MG63 (cell line): ENCODE data around the gene KSR2. TPM values are rescaled to one million over a fixed set of nuclear protein-coding genes. Genes with fewer than 3 reads are reported as not detected.
A peak's percentile ranks its signal among the peaks of the same experiment; 100 is the strongest.

Experiments used
- DNase-seq: peaks from one replicate; pipeline ENCODE4 v3.0.0-alpha.2; 2020
- H3K27me3 ChIP-seq: fragments of 250-450 bp; sonication (Bioruptor Pico); 2 replicates; pipeline ENCODE4 v1.5.1; 2020; ENCODE audit warnings: mild to moderate bottlenecking, moderate library complexity
- H3K36me3 ChIP-seq: fragments of 250-450 bp; sonication (Bioruptor Pico); 2 replicates; pipeline ENCODE4 v1.5.1; 2020; ENCODE audit warnings: mild to moderate bottlenecking, moderate library complexity
- H3K4me3 ChIP-seq: fragments of 250-450 bp; sonication (Bioruptor Pico); 2 replicates; pipeline ENCODE4 v1.5.1; 2020; ENCODE audit warnings: mild to moderate bottlenecking, moderate library complexity
- H3K9me3 ChIP-seq: fragments of 250-450 bp; sonication (Bioruptor Pico); 2 replicates; pipeline ENCODE4 v1.5.1; 2020; ENCODE audit warnings: mild to moderate bottlenecking, moderate library complexity
- total RNA-seq: library from RNA; depleted of rRNA; stranded (reverse); fragments of >200 nt; shearing (Covaris generic); gene quantifications from 2 replicates; pipeline ENCODE4 v1.2.3, GENCODE V29; 2014; ENCODE audit warnings: low replicate concordance

Gene KSR2
- total RNA-seq, 1 experiment from 2014 or later = not detected

- H3K36me3 ChIP-seq = no peaks in the 10 kb centered on the region
- DNase-seq = no peak
- H3K27me3 ChIP-seq = no peaks in the 10 kb centered on the region; the same call in 1 of the 2 replicates
- no peak overlapping the region for H3K4me3 ChIP-seq
- H3K9me3 ChIP-seq = no peaks in the 10 kb centered on the region
Observed at GRCh38 chr12:117718559-117718958, 250.2 kb downstream of the KSR2 start.

- no peak overlapping the region for H3K4me3 ChIP-seq
- H3K9me3 ChIP-seq = no peaks in the 10 kb centered on the region
- H3K27me3 ChIP-seq = no peaks in the 10 kb centered on the region; the same call in 1 of the 2 replicates
- no peak for DNase-seq
- H3K36me3 ChIP-seq = no peaks in the 10 kb centered on the region
Observed at GRCh38 chr12:117718141-117718540, 250.6 kb downstream of the KSR2 start.

GRCh38 chr12:117714203-117714602 lies 254.6 kb downstream of the KSR2 start:
- DNase-seq = no peak
- H3K4me3 ChIP-seq = no peak overlapping the region
- H3K36me3 ChIP-seq = no peaks in the 10 kb centered on the region
- no peaks in the 10 kb centered on the region for H3K9me3 ChIP-seq
- H3K27me3 ChIP-seq = no peaks in the 10 kb centered on the region

GRCh38 chr12:117710121-117710520 lies 258.7 kb downstream of the KSR2 start:
- no peaks in the 10 kb centered on the region for H3K36me3 ChIP-seq
- H3K9me3 ChIP-seq = no peaks in the 10 kb centered on the region
- DNase-seq = no peak
- no peaks in the 10 kb centered on the region for H3K27me3 ChIP-seq
- H3K4me3 ChIP-seq = no peak overlapping the region

- Histone ChIP-seq H3K4me3 (no peak overlapping the region), H3K36me3 (no peaks in the 10 kb centered on the region), H3K27me3 (no peaks in the 10 kb centered on the region), H3K9me3 (no peaks in the 10 kb centered on the region)
- DNase-seq = no peak
Observed at GRCh38 chr12:117707861-117708260, 260.9 kb downstream of the KSR2 start.

- H3K9me3 ChIP-seq = no peaks in the 10 kb centered on the region
- DNase-seq = no peak
- no peaks in the 10 kb centered on the region for H3K27me3 ChIP-seq
- H3K4me3 ChIP-seq = no peak overlapping the region
- no peaks in the 10 kb centered on the region for H3K36me3 ChIP-seq
Observed at GRCh38 chr12:117703584-117703983, 265.2 kb downstream of the KSR2 start.

- H3K4me3 ChIP-seq = no peak overlapping the region
- no peaks in the 10 kb centered on the region for H3K36me3 ChIP-seq
- no peak for DNase-seq
- H3K27me3 ChIP-seq = no peaks in the 10 kb centered on the region
- H3K9me3 ChIP-seq = no peaks in the 10 kb centered on the region
Observed at GRCh38 chr12:117702741-117703140, 266.0 kb downstream of the KSR2 start.

GRCh38 chr12:117699575-117699974 lies 269.2 kb downstream of the KSR2 start:
- Histone ChIP-seq H3K27me3 (no peaks in the 10 kb centered on the region), H3K4me3 (no peak overlapping the region), H3K9me3 (no peaks in the 10 kb centered on the region), H3K36me3 (no peaks in the 10 kb centered on the region)
- no peak for DNase-seq

- H3K9me3 ChIP-seq = no peaks in the 10 kb centered on the region
- H3K27me3 ChIP-seq = no peaks in the 10 kb centered on the region
- H3K36me3 ChIP-seq = no peaks in the 10 kb centered on the region
- DNase-seq = no peak
- H3K4me3 ChIP-seq = no peak overlapping the region
Observed at GRCh38 chr12:117699118-117699517, 269.7 kb downstream of the KSR2 start.

- Histone ChIP-seq H3K36me3 (no peaks in the 10 kb centered on the region), H3K9me3 (no peaks in the 10 kb centered on the region), H3K4me3 (no peak overlapping the region), H3K27me3 (no peaks in the 10 kb centered on the region)
- DNase-seq = no peak
Observed at GRCh38 chr12:117695956-117696355, 272.8 kb downstream of the KSR2 start.

GRCh38 chr12:117692512-117692911 lies 276.3 kb downstream of the KSR2 start:
- Histone ChIP-seq H3K4me3 (no peak overlapping the region), H3K9me3 (no peaks in the 10 kb centered on the region), H3K27me3 (no peaks in the 10 kb centered on the region), H3K36me3 (no peaks in the 10 kb centered on the region)
- DNase-seq = no peak

GRCh38 chr12:117689857-117690256 lies 278.9 kb downstream of the KSR2 start:
- Histone ChIP-seq H3K9me3 (no peaks in the 10 kb centered on the region), H3K4me3 (no peak overlapping the region), H3K36me3 (no peaks in the 10 kb centered on the region), H3K27me3 (no peaks in the 10 kb centered on the region)
- DNase-seq = no peak

GRCh38 chr12:117688446-117688845 lies 280.3 kb downstream of the KSR2 start:
- no peaks in the 10 kb centered on the region for H3K27me3 ChIP-seq

GRCh38 chr12:117686911-117687377 lies 281.8 kb downstream of the KSR2 start:
- Histone ChIP-seq H3K27me3 (no peaks in the 10 kb centered on the region), H3K9me3 (no peaks in the 10 kb centered on the region), H3K36me3 (no peaks in the 10 kb centered on the region), H3K4me3 (no peak overlapping the region)
- peak; percentile 81 for DNase-seq

More at GRCh38 chr12:117688446-117688845, 280.3 kb downstream of the KSR2 start:
- Histone ChIP-seq H3K4me3 (no peak overlapping the region), H3K36me3 (no peaks in the 10 kb centered on the region), H3K9me3 (no peaks in the 10 kb centered on the region)
- DNase-seq = no peak

- Histone ChIP-seq H3K36me3 (no peaks in the 10 kb centered on the region), H3K4me3 (no peak overlapping the region), H3K9me3 (no peaks in the 10 kb centered on the region), H3K27me3 (no peaks in the 10 kb centered on the region)
- no peak for DNase-seq
Observed at GRCh38 chr12:117686210-117686609, 282.6 kb downstream of the KSR2 start.

- no peaks in the 10 kb centered on the region for H3K9me3 ChIP-seq
- peak; percentile 85 for DNase-seq
Observed at GRCh38 chr12:117685110-117685926, 283.5 kb downstream of the KSR2 start.

GRCh38 chr12:117684471-117684870 lies 284.3 kb downstream of the KSR2 start:
- no peaks in the 10 kb centered on the region for H3K27me3 ChIP-seq
- no peak overlapping the region for H3K4me3 ChIP-seq
- no peaks in the 10 kb centered on the region for H3K36me3 ChIP-seq
- H3K9me3 ChIP-seq = no peaks in the 10 kb centered on the region
- no peak for DNase-seq

More at GRCh38 chr12:117685110-117685926, 283.5 kb downstream of the KSR2 start:
- Histone ChIP-seq H3K27me3 (no peaks in the 10 kb centered on the region), H3K36me3 (no peaks in the 10 kb centered on the region), H3K4me3 (no peak overlapping the region)

- Histone ChIP-seq H3K9me3 (no peaks in the 10 kb centered on the region), H3K36me3 (no peaks in the 10 kb centered on the region), H3K27me3 (no peaks in the 10 kb centered on the region), H3K4me3 (no peak overlapping the region)
- no peak for DNase-seq
Observed at GRCh38 chr12:117680312-117680711, 288.5 kb downstream of the KSR2 start.
